ENCODE measurements around the gene ARV1. TPM values are rescaled to one million over a fixed set of nuclear protein-coding genes. Genes with fewer than 3 reads are reported as not detected.

Gene ARV1
- total and polyA plus RNA-seq, 10 of the 15 experiments (the other 5 are each of a cell fraction or from before 2014, with no cell fraction given), result 23.2 to 55.1 (median 35.6) TPM

DNA sequence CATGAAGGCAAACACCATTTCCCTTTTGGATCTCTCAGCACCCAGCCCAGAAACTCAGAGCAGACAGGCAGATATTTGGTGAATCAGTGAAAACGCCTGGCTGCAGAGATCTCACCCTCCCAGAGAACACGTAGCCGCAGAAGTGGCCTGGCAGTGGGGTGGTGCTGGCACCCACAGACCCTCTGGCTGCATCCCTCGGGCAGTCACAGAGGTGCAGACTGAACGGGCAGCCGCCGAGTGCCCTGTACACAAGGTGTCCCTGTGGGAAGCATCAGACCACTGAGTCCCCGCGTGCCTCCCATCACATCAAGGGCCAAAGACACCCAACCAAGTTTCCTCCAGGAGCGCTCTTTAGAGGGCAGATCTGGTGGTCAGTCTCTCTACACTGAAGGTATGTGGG is 49.1 kb downstream of the ARV1 start:
- Histone ChIP-seq H4K20me1 (ENCODE audit: control insufficient read depth, insufficient read depth) (no peaks in the 10 kb centered on the region), H3K9me3 (replicated peaks; ENCODE audit: control insufficient read depth, insufficient read depth, low read length) (no peaks in the 10 kb centered on the region), H3K4me1 (ENCODE audit: control insufficient read depth, insufficient read depth, low read length) (no peaks in the 10 kb centered on the region), H3K9ac (ENCODE audit: control insufficient read depth, insufficient read depth, low read length) (no peak overlapping the region), H3K27me3 (replicated peaks in 1 of 2; ENCODE audit: control insufficient read depth in 2 of 2, insufficient read depth in 2 of 2, low read length in 1 of 2) (no peaks in the 10 kb centered on the region; a peak in 1 of 4 replicates), H2AFZ (ENCODE audit: control insufficient read depth, low read depth, low read length) (no peak overlapping the region), H3K36me3 (ENCODE audit: control insufficient read depth in 2 of 2, insufficient read depth in 2 of 2, low read length in 1 of 2) (no peaks in the 10 kb centered on the region), H3K79me2 (ENCODE audit: control insufficient read depth, insufficient read depth, low read length) (no peaks in the 10 kb centered on the region), H3K27ac (ENCODE audit: control insufficient read depth, insufficient read depth) (no peak overlapping the region), H3K4me2 (ENCODE audit: control insufficient read depth, insufficient read depth) (no peak overlapping the region), H3K4me3 (no peak overlapping the region)
- POLR2A ChIA-PET, result no interaction called here
- ATAC-seq, result no peak
- SMC1A ChIA-PET (ENCODE audit: uncharacterized antibody, unreplicated experiment), result interaction anchor here (1.5 kb wide), 1 partner anchor 9 kb away, joined by 4 read pairs; no protein-coding TSS in a partner anchor
- intact Hi-C loops (cut with micrococcal nuclease; ENCODE audit: unreplicated experiment), result no loop called here
- no TSS peak for BruUV-seq (replicated peaks)
- no peak for FAIRE-seq
- no peak for DNase-seq (ENCODE audit: low read depth, low spot score)
- TF ChIP-seq, protein P1, sequence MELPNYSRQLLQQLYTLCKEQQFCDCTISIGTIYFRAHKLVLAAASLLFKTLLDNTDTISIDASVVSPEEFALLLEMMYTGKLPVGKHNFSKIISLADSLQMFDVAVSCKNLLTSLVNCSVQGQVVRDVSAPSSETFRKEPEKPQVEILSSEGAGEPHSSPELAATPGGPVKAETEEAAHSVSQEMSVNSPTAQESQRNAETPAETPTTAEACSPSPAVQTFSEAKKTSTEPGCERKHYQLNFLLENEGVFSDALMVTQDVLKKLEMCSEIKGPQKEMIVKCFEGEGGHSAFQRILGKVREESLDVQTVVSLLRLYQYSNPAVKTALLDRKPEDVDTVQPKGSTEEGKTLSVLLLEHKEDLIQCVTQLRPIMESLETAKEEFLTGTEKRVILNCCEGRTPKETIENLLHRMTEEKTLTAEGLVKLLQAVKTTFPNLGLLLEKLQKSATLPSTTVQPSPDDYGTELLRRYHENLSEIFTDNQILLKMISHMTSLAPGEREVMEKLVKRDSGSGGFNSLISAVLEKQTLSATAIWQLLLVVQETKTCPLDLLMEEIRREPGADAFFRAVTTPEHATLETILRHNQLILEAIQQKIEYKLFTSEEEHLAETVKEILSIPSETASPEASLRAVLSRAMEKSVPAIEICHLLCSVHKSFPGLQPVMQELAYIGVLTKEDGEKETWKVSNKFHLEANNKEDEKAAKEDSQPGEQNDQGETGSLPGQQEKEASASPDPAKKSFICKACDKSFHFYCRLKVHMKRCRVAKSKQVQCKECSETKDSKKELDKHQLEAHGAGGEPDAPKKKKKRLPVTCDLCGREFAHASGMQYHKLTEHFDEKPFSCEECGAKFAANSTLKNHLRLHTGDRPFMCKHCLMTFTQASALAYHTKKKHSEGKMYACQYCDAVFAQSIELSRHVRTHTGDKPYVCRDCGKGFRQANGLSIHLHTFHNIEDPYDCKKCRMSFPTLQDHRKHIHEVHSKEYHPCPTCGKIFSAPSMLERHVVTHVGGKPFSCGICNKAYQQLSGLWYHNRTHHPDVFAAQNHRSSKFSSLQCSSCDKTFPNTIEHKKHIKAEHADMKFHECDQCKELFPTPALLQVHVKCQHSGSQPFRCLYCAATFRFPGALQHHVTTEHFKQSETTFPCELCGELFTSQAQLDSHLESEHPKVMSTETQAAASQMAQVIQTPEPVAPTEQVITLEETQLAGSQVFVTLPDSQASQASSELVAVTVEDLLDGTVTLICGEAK (IDR thresholded peaks at IDR 0.05; ENCODE audit: borderline replicate concordance), result no peak
- no peak for TF ChIP-seq SPI1 (IDR thresholded peaks at IDR 0.05; ENCODE audit: borderline replicate concordance, insufficient read depth, low read depth, low read length)
- no peak for TF ChIP-seq PAX5 (IDR thresholded peaks at IDR 0.05; ENCODE audit: borderline replicate concordance, low read depth, low read length)
- no peak for TF ChIP-seq SMAD5 (IDR thresholded peaks at IDR 0.05; ENCODE audit: low read depth)
- TF ChIP-seq, protein P2, sequence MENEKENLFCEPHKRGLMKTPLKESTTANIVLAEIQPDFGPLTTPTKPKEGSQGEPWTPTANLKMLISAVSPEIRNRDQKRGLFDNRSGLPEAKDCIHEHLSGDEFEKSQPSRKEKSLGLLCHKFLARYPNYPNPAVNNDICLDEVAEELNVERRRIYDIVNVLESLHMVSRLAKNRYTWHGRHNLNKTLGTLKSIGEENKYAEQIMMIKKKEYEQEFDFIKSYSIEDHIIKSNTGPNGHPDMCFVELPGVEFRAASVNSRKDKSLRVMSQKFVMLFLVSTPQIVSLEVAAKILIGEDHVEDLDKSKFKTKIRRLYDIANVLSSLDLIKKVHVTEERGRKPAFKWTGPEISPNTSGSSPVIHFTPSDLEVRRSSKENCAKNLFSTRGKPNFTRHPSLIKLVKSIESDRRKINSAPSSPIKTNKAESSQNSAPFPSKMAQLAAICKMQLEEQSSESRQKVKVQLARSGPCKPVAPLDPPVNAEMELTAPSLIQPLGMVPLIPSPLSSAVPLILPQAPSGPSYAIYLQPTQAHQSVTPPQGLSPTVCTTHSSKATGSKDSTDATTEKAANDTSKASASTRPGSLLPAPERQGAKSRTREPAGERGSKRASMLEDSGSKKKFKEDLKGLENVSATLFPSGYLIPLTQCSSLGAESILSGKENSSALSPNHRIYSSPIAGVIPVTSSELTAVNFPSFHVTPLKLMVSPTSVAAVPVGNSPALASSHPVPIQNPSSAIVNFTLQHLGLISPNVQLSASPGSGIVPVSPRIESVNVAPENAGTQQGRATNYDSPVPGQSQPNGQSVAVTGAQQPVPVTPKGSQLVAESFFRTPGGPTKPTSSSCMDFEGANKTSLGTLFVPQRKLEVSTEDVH (IDR thresholded peaks at IDR 0.05; ENCODE audit: low read depth, partially characterized antibody), result no peak
- TF ChIP-seq POLR2AphosphoS2 (IDR thresholded peaks at IDR 0.05; ENCODE audit: low read depth, low read length), result no peak
- WGBS (ENCODE audit: insufficient coverage, insufficient replicate concordance, low lambda C conversion rate, missing lambda C conversion rate), result 80% methylated on average over 10 of the region's 10 CpGs
- CTCF ChIA-PET, result no interaction called here
- in situ Hi-C loops (cut with MboI), result no loop called here
- RAD21 ChIA-PET (ENCODE audit: unreplicated experiment), result no interaction called here
